Liver (tissue), 9 donors: ENCODE measurements around the gene TSN. TPM values are rescaled to one million over a fixed set of nuclear protein-coding genes. Genes with fewer than 3 reads are reported as not detected.
A peak's percentile ranks its signal among the peaks of the same experiment; 100 is the strongest.

Experiments
- DNase-seq: peaks from one replicate; pipeline ENCODE4 v3.0.0-alpha.2; 2017; ENCODE audit warnings: low spot score
- H3K27ac ChIP-seq, 2 donors: one replicate each; pipeline ENCODE4 v1.7.0; 2013; ENCODE audit warnings: inconsistent platforms in 2 of 2, low read length in 2 of 2, control low read depth in 1 of 2, low read depth in 1 of 2, mild to moderate bottlenecking in 1 of 2
- H3K27me3 ChIP-seq, 4 donors: one replicate each; pipeline versions ENCODE4 v1.6.1 to v1.7.0; 2013; ENCODE audit warnings: low read length in 3 of 4, inconsistent platforms in 1 of 4, mild to moderate bottlenecking in 1 of 4, moderate library complexity in 1 of 4; ENCODE audit not compliant: control insufficient read depth in 4 of 4, insufficient read depth in 4 of 4
- H3K36me3 ChIP-seq, 4 donors: one replicate each; pipeline versions ENCODE4 v1.6.1 to v1.7.0; 2013; ENCODE audit warnings: low read length in 3 of 4, mild to moderate bottlenecking in 3 of 4, low read depth in 1 of 4, moderate library complexity in 1 of 4; ENCODE audit not compliant: control insufficient read depth in 4 of 4, insufficient read depth in 3 of 4
- H3K4me1 ChIP-seq, 4 donors: one replicate each; pipeline versions ENCODE4 v1.6.1 to v1.7.0; 2013; ENCODE audit warnings: low read length in 3 of 4, mild to moderate bottlenecking in 3 of 4, moderate library complexity in 1 of 4; ENCODE audit not compliant: control insufficient read depth in 4 of 4, insufficient read depth in 4 of 4
- H3K4me3 ChIP-seq, 3 donors: one replicate each; pipeline versions ENCODE4 v1.6.1 to v1.7.0; 2013; ENCODE audit warnings: low read length in 3 of 3, control low read depth in 1 of 3, low read depth in 1 of 3, mild to moderate bottlenecking in 1 of 3
- H3K9ac ChIP-seq, 2 donors: one replicate each; pipeline ENCODE4 v1.7.0; 2013; ENCODE audit warnings: low read length in 2 of 2, mild to moderate bottlenecking in 2 of 2, moderate library complexity in 2 of 2, control low read depth in 1 of 2, low read depth in 1 of 2
- H3K9me3 ChIP-seq, 4 donors: one replicate each; pipeline versions ENCODE4 v1.6.1 to v1.7.0; 2013; ENCODE audit warnings: low read length in 3 of 4; ENCODE audit not compliant: control insufficient read depth in 4 of 4
- ATF3 ChIP-seq: IDR thresholded peaks from 2 replicates; pipeline ENCODE4 v1.6.1; 2016; ENCODE audit warnings: antibody characterized with exemption
- CTCF ChIP-seq: fragments of 150-350 bp; IDR thresholded peaks from 2 replicates; pipeline ENCODE4 v1.5.1; 2017; ENCODE audit warnings: improper control_type of control experiment, low read depth, low read length; ENCODE audit not compliant: missing input control
- EGR1 ChIP-seq, 2 donors: IDR thresholded peaks; 2 replicates each; pipeline ENCODE4 v1.6.1; 2016 to 2018; ENCODE audit warnings: antibody characterized with exemption in 2 of 2, low read depth in 2 of 2
- FOXA1 ChIP-seq: IDR thresholded peaks from 2 replicates; pipeline ENCODE4 v1.6.1; 2016; ENCODE audit warnings: antibody characterized with exemption
- GABPA ChIP-seq, 2 donors: IDR thresholded peaks in 1 of 2; conservative IDR thresholded peaks in 1 of 2; 2 replicates each; pipeline ENCODE4 v1.6.1; 2016; ENCODE audit warnings: antibody characterized with exemption in 2 of 2, mild to moderate bottlenecking in 1 of 2, moderate library complexity in 1 of 2
- HNF4A ChIP-seq, 2 donors: conservative IDR thresholded peaks; 2 replicates each; pipeline ENCODE4 v1.6.1; 2016; ENCODE audit warnings: antibody characterized with exemption in 2 of 2, mild to moderate bottlenecking in 2 of 2
- HNF4G ChIP-seq: IDR thresholded peaks from 2 replicates; pipeline ENCODE4 v1.6.1; 2016; ENCODE audit warnings: antibody characterized with exemption
- JUND ChIP-seq, 2 donors: IDR thresholded peaks; 2 replicates each; pipeline ENCODE4 v1.6.1; 2016; ENCODE audit warnings: antibody characterized with exemption in 2 of 2
- MAX ChIP-seq: IDR thresholded peaks from 2 replicates; pipeline ENCODE4 v1.6.1; 2016; ENCODE audit warnings: antibody characterized with exemption
- NR2F2 ChIP-seq: IDR thresholded peaks from 2 replicates; pipeline ENCODE4 v1.6.1; 2016; ENCODE audit warnings: antibody characterized with exemption
- RAD21 ChIP-seq, 2 donors: IDR thresholded peaks; 2 replicates each; pipeline ENCODE4 v1.6.1; 2016; ENCODE audit warnings: antibody characterized with exemption in 2 of 2, mild to moderate bottlenecking in 2 of 2
- RXRA ChIP-seq, 2 donors: IDR thresholded peaks; 2 replicates each; pipeline ENCODE4 v1.6.1; 2017 to 2018; ENCODE audit warnings: antibody characterized with exemption in 2 of 2, mild to moderate bottlenecking in 1 of 2
- SP1 ChIP-seq: IDR thresholded peaks from 2 replicates; pipeline ENCODE4 v1.6.1; 2018; ENCODE audit warnings: antibody characterized with exemption, mild to moderate bottlenecking
- TAF1 ChIP-seq: conservative IDR thresholded peaks from 2 replicates; pipeline ENCODE4 v1.6.1; 2016; ENCODE audit warnings: antibody characterized with exemption, mild to moderate bottlenecking
- YY1 ChIP-seq: IDR thresholded peaks from 2 replicates; pipeline ENCODE4 v1.6.1; 2016; ENCODE audit warnings: antibody characterized with exemption, mild to moderate bottlenecking
- ZBTB33 ChIP-seq: IDR thresholded peaks from 2 replicates; pipeline ENCODE4 v1.6.1; 2016; ENCODE audit warnings: antibody characterized with exemption
- WGBS: extraction: QIAGEN DNeasy Blood & Tissue Kit; methylation state at CpG from one replicate; pipeline ENCODE4 v1.1.7; 2013; 5-methylcytosine and 5-hydroxymethylcytosine counted together
- polyA plus RNA-seq, 2 donors: library from polyadenylated mRNA; stranded (reverse) in 1 of 2; unstranded in 1 of 2; fragments of 200-250 nt in 1 of 2; fragments of >200 nt in 1 of 2; fragmentation: Nextera tagmentation in 1 of 2; extraction: Ambion mirVana in 1 of 2; gene quantifications; one replicate each; pipeline versions ENCODE4 v1.2.1 to v1.2.3, GENCODE V29; 2013 to 2015
- total RNA-seq, 2 donors: library from RNA; depleted of rRNA; stranded (reverse); fragments of >200 nt; gene quantifications; one replicate each; pipeline ENCODE4 v1.2.3, GENCODE V29; 2014
- donor health status: healthy.
- donor health status: healthy.
- donor health status: healthy.
- donor health status: healthy.
- donor health status: healthy.

Gene TSN
- total and polyA plus RNA-seq, 4 donors = 17.0 to 30.6 (median 17.7) TPM

DNA sequence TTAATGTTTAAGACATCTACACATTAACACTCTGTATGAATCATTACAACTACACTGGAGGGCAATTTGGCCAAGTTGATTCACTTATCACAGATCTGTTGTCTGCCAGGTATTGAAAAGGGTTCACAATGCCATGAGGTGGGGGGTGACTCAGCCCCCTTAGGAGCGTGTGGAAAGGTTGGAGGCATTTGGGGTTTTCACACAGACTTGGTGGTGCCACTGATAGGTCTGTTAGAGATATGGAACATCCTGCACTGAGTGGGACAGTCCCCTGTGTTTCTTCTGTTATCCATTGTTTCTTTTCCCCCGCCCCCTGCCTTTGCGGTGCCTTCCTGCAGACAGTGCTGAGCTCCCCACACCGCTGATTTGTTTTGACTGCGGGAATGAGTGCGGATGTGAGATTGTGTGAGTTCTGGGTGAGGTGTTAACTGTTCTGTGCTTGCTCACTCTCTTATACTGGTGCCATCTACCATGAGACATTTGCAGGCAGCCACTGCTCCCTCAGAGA lies 9.3 kb upstream of the TSN start:
- Histone ChIP-seq H3K4me1 (peaks cover 0 to 3% (median 0%) of the 10 kb centered on the region in 4 donors), H3K9me3 (no peaks in the 10 kb centered on the region), H3K27me3 (no peaks in the 10 kb centered on the region), H3K4me3 (no peak overlapping the region), H3K36me3 (no peaks in the 10 kb centered on the region), H3K9ac (no peak overlapping the region), H3K27ac (no peak overlapping the region)
- no peak for TF ChIP-seq TAF1
- DNase-seq = no peak
- WGBS = 42% methylated on average over 6 of the region's 6 CpGs

- Histone ChIP-seq H3K27ac (no peak overlapping the region), H3K9ac (no peak overlapping the region), H3K36me3 (no peaks in the 10 kb centered on the region), H3K4me1 (peaks cover 0 to 3% (median 0%) of the 10 kb centered on the region in 4 donors), H3K4me3 (no peak overlapping the region), H3K9me3 (no peaks in the 10 kb centered on the region), H3K27me3 (no peaks in the 10 kb centered on the region)
- TF ChIP-seq RAD21 (IDR thresholded peaks at IDR 0.05) (peak; percentile 53 to 56), NR2F2 (no peak)
- DNase-seq = no peak
- 65% methylated on average over 4 of the region's 4 CpGs for WGBS
Observed at GRCh38 chr2:121748202-121748601, 7.2 kb upstream of the TSN start.

DNA sequence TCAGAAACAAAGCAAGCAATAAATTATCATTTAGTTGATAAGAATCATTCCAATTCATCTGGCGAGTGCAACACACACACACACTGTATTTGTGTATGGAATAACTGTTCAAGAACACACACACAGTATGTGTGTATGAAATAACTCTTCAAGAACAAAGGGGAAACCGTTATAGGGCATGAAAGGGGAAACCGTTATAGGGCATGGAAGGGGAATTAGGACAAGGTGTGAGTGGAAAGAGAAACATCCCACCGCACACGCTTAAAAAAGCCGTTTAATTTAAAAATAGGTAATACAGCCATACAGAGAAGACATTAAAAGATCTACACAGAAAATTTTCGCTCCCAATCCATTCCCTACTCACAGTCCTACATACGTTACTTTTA lies 607 bp upstream of the TSN start:
- peaks cover 0 to 8% (median 3%) of the 10 kb centered on the region in 4 donors for H3K36me3 ChIP-seq
- H3K9me3 ChIP-seq = no peaks in the 10 kb centered on the region
- no peak for TF ChIP-seq ZBTB33
- no peak for TF ChIP-seq TAF1
- no peak for TF ChIP-seq EGR1 (IDR thresholded peaks at IDR 0.05; ENCODE audit: low read depth in 2 of 2)
- no peak for TF ChIP-seq GABPA (IDR thresholded peaks at IDR 0.05 in 1 of 2, conservative IDR thresholded peaks at IDR 0.05 in 1 of 2)
- TF ChIP-seq YY1 = no peak
- TF ChIP-seq RAD21 (IDR thresholded peaks at IDR 0.05) = no peak
- TF ChIP-seq HNF4A (conservative IDR thresholded peaks at IDR 0.05) = no peak
- no peak for TF ChIP-seq HNF4G
- TF ChIP-seq CTCF = no peak
- no peak for TF ChIP-seq ATF3
- no peak for TF ChIP-seq RXRA (IDR thresholded peaks at IDR 0.05)
- TF ChIP-seq SP1 = no peak
- no peak for TF ChIP-seq NR2F2
- TF ChIP-seq FOXA1 = no peak
- no peak for TF ChIP-seq JUND (IDR thresholded peaks at IDR 0.05)
- TF ChIP-seq MAX = no peak
- peak overlapping the region; percentile 68 to 96 (median 86) for H3K4me3 ChIP-seq
- WGBS = 2% methylated on average over 8 of the region's 8 CpGs
- H3K27ac ChIP-seq = no peak overlapping the region
- no peaks in the 10 kb centered on the region for H3K27me3 ChIP-seq
- no peak for DNase-seq
- H3K4me1 ChIP-seq = peaks cover 1 to 29% (median 26%) of the 10 kb centered on the region in 4 donors
- H3K9ac ChIP-seq = peak overlapping the region; percentile 91 to 94
